Measurements from ENCODE around the gene ID4. TPM values are rescaled to one million over a fixed set of nuclear protein-coding genes. Genes with fewer than 3 reads are reported as not detected.

Gene ID4
- total and polyA plus RNA-seq, 11 donors, result 1.5 to 29.6 (median 2.9) TPM

DNA sequence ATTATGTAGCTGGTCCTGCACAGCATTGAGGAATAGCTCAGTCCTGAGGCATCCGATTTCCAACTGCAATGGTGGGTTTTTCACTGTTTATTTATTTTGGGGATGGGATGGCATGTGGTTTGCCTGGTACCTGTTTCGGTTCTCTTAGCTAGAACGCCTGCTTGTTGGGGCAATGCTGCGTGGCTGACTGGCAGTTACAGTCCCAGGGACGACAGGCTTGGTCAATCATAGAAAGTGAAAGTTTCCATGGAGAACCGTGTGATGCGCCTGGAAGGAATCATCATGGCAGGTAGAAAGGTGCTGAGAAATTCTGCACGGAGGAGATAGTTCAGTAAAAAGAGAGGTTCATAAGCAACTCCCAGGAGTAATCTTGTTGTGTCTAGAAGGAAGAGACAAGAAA is 18.4 kb downstream of the ID4 start:
- intact Hi-C loops (cut with DNase I), result loop anchor here (10.0 kb wide), 6 partner anchors 821 to 1261 kb away; no protein-coding TSS in a partner anchor
- no peak for ATAC-seq
- WGBS, 4 donors, result 77 to 87% (median 84%) methylated on average over 8 of the region's 8 CpGs

DNA sequence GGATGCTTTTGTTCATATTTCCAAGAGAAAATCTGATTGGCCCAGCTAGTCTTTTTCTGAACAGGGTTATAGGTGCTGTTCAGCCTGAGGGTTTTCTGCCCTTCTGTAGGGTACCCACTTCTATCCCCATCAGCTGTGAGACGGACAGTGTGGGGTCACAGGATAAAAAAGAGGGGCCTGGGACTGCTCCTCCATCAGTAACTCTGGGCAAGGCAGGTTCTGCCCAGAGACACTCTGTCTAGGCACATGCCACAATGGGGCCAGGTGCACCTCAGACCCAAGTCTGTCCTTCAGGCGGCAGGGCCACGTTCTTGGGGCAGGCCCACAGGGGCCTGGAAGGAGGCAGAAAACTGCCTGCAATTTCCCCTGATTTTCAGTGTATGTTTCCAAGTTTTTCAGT is 20.0 kb downstream of the ID4 start:
- no peak for DNase-seq
- no peaks in the 10 kb centered on the region for H3K36me3 ChIP-seq
- intact Hi-C loops (cut with DNase I), result loop anchor here (10.0 kb wide), 6 partner anchors 822 to 1262 kb away; no protein-coding TSS in a partner anchor
- H3K9me3 ChIP-seq, result no peaks in the 10 kb centered on the region
- no peak overlapping the region for H3K4me3 ChIP-seq
- no peak overlapping the region for H3K27ac ChIP-seq
- TF ChIP-seq, protein P1, sequence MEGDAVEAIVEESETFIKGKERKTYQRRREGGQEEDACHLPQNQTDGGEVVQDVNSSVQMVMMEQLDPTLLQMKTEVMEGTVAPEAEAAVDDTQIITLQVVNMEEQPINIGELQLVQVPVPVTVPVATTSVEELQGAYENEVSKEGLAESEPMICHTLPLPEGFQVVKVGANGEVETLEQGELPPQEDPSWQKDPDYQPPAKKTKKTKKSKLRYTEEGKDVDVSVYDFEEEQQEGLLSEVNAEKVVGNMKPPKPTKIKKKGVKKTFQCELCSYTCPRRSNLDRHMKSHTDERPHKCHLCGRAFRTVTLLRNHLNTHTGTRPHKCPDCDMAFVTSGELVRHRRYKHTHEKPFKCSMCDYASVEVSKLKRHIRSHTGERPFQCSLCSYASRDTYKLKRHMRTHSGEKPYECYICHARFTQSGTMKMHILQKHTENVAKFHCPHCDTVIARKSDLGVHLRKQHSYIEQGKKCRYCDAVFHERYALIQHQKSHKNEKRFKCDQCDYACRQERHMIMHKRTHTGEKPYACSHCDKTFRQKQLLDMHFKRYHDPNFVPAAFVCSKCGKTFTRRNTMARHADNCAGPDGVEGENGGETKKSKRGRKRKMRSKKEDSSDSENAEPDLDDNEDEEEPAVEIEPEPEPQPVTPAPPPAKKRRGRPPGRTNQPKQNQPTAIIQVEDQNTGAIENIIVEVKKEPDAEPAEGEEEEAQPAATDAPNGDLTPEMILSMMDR (IDR thresholded peaks at IDR 0.05), result no peak
- no peak for TF ChIP-seq POLR2A (IDR thresholded peaks at IDR 0.05)
- H3K27me3 ChIP-seq, result peaks cover 0 to 9% (median 0%) of the 10 kb centered on the region in 9 donors
- WGBS, 4 donors, result 86 to 100% (median 97%) methylated on average over 3 of the region's 3 CpGs
- ATAC-seq, result no peak
- H3K4me1 ChIP-seq, result no peaks in the 10 kb centered on the region

More for the DNA sequence above, 18.4 kb downstream of the ID4 start:
- Histone ChIP-seq H3K9me3 (no peaks in the 10 kb centered on the region), H3K4me1 (peaks cover 0 to 9% (median 2%) of the 10 kb centered on the region in 12 donors), H3K27ac (no peak overlapping the region), H3K36me3 (no peaks in the 10 kb centered on the region), H3K27me3 (peaks cover 0 to 9% (median 0%) of the 10 kb centered on the region in 9 donors), H3K4me3 (no peak overlapping the region)
- TF ChIP-seq POLR2A (IDR thresholded peaks at IDR 0.05), result no peak
- TF ChIP-seq, protein P1 (IDR thresholded peaks at IDR 0.05), result no peak
- no peak for DNase-seq

DNA sequence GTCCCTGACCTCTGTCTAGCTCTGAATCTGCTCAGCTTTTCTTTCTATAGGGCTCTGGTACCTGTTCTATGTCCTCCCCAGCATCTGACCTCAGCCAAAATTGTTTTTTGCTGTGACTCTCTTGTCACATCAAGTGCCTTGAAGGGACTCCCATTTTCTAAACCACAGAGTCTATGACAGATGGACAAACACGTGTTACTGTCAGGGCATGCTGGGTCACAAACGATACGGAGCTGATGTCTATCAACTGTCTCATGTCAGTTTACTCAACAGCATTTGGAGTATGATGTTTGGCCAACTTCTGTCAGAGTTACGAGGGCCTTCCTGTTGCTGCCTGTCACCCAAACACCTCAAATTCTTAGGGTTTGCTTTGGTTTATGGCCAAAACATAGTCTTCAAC is 20.5 kb downstream of the ID4 start:
- intact Hi-C loops (cut with DNase I), result loop anchor here (10.0 kb wide), 6 partner anchors 823 to 1263 kb away; no protein-coding TSS in a partner anchor
- DNase-seq (no peak), ATAC-seq (no peak)
- Histone ChIP-seq H3K4me3 (no peak overlapping the region), H3K27ac (no peak overlapping the region), H3K27me3 (peaks cover 0 to 9% (median 0%) of the 10 kb centered on the region in 9 donors), H3K4me1 (no peaks in the 10 kb centered on the region), H3K9me3 (no peaks in the 10 kb centered on the region), H3K36me3 (no peaks in the 10 kb centered on the region)
- WGBS, 4 donors, result 78 to 91% (median 87%) methylated on average over 4 of the region's 4 CpGs
- TF ChIP-seq, protein P1 (IDR thresholded peaks at IDR 0.05), result no peak

DNA sequence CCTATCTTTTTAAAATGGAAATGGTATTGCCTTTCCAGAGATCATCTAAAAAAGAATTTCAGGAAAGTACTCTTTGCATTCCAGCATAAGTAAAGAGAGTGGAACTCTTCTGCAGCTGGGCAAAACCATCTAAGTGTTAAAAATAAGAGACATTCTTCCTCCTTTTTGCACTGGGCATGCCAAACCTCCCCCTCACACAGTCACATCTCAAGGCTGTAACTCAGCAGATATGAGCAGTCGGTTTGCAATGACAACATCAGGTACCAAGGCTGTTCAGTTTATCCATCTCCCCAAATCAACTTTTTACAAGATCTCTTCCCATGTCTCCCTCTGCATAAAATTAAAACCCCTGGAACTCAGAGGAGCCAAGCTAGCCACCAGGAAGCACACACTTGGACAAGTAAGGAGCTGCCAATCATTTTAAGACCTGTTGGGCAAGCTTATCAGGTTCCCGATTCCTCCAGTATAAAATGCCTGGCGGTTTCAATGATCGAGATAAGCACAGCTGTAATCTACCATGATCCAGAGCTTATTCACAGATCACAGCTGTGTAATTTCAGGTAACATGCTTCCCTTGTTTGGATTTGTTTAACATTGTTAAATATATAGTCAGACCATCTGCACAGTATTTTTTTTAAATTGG is 23.2 kb downstream of the ID4 start:
- no peaks in the 10 kb centered on the region for H3K9me3 ChIP-seq
- intact Hi-C loops (cut with DNase I), result no loop called here
- 41 to 52% (median 44%) methylated on average over 4 of the region's 4 CpGs for WGBS, 4 donors
- no peaks in the 10 kb centered on the region for H3K36me3 ChIP-seq
- H3K27ac ChIP-seq, result no peak overlapping the region
- no peak for DNase-seq
- H3K4me1 ChIP-seq, result no peaks in the 10 kb centered on the region
- ATAC-seq, result no peak
- H3K4me3 ChIP-seq, result no peak overlapping the region
- peaks cover 0 to 13% (median 0%) of the 10 kb centered on the region in 9 donors for H3K27me3 ChIP-seq
- TF ChIP-seq POLR2A (IDR thresholded peaks at IDR 0.05), result no peak
- TF ChIP-seq, protein P1 (IDR thresholded peaks at IDR 0.05), result no peak

All from heart left ventricle (tissue), 16 donors.